ENCODE results near the gene CTBP1.

The CTBP1 gene

DNA sequence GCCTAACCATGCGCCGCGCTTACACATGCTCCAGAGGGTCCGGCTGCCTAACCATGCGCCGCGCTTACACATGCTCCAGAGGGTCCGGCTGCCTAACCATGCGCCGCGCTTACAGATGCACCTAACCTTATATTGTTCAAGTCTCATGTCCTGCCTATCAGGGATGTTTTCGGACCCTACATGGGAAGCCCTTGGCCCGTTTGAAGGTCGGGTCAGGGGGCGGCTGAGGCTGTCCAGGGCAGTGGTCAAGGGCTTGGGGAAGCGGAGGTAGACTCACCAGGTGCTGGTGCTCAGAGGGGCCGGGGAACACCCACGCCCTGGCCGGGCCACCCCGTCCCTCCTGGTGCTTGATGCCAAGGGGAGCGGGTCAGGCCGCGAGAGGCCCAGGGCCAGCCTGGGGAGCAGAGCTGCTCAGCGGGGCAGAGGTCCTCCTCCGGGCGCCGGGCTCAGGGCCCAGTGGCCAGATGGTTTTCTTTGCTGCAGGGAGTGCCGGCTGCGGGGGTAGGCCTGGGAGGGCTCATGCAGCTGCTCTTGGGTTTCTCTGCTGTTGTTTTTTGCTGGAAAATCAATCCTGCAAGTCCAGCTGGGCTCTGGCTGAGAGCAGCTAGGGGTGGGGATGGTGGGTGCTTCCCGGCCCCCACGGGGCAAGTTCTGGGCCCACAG lies 41.2 kb downstream of the CTBP1 start:
- DNase-seq = no peak

DNA sequence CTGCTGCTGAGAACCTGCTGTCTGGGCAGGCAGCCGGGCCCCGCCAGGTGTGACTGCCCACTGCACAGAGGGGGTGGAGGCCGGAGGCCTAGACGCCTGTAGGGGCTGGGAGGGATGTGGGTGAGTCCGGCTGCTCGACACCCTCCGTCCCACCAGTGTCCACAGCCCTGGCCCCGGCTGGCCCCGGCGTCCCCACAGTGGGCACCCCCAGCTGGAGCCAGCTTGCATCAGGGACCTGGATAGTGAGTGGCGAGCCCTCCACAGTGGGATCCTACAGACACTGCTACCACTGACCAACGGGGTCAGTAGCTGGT lies 41.8 kb downstream of the CTBP1 start:
- no peak for DNase-seq

DNA sequence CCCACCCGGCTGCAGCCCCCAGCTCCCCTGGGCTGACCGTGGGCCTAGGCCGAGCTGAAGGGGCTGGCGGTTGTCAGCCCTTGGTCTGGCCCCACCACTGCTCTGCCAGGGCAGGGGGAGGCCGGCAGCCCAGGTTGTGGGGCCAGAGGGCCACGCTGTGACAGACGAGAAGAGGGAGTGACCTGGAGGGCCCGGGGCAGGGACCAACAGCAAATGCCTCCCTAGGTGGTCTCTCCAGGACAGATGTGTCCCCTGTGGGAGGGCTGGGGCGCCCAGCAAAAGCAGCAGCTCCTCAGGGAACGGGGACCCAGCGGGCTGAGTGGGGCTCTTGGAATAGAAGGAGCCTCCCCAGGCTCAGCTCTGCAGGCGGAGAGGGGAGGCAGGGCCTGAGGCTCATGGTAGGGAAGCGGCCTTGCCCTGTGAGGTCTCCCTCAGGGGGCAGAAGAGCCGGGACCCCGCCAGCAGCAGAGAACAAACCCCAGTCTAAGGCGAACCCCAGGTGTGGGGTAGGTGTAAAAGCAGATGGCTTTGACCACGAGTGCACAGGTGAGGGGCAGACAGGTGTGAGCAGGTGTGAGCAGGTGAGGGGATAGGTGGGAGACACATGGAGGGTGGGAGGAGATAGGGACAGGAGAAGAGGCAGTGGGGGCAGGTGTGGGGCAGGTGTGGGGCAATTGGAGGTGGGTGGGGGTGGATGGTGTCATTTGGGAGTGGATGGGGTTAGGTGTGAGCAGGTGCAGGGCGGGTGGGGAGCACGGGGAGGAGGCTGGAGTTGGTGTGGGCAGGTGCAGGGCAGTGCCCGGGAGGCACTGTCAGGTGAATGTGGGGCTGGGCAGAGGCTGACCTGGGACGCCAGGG lies 42.4 kb downstream of the CTBP1 start:
- no peak for DNase-seq

DNA sequence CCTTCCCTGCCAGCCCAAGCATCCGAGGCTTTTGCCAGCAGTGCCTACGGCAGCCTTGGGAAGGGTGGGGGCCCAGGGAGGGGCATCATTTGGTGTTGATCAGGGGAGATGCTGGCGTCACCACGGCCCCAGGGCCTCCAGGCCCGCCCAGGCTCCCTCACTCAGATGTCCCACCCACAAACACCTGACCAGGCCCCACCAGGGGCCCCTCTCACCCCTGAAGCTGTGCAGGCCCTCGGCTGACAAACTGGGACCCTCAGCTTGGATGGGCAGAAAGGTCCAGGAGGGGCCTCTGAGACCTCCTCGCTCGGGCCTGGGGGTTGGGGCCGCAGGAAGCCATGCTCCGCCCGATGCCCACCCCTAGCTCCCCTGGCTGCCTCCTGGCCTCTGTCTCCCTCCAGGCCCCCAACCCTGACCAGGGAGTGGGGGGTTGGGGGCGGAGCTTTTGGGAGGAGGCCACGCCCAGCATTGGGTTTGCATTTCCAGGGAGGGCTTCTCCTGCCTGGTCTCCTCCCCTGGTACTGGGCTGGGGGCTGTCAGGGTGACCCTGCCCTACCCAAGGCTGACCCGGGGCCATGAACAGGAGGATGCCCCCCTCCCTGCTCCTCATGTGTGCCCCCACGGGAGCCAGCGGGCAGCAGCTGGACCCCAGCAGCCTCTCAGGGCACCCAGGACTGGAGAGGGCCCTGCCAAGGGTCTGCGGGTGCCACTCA lies 43.2 kb downstream of the CTBP1 start:
- peak; percentile 2 for DNase-seq

DNA sequence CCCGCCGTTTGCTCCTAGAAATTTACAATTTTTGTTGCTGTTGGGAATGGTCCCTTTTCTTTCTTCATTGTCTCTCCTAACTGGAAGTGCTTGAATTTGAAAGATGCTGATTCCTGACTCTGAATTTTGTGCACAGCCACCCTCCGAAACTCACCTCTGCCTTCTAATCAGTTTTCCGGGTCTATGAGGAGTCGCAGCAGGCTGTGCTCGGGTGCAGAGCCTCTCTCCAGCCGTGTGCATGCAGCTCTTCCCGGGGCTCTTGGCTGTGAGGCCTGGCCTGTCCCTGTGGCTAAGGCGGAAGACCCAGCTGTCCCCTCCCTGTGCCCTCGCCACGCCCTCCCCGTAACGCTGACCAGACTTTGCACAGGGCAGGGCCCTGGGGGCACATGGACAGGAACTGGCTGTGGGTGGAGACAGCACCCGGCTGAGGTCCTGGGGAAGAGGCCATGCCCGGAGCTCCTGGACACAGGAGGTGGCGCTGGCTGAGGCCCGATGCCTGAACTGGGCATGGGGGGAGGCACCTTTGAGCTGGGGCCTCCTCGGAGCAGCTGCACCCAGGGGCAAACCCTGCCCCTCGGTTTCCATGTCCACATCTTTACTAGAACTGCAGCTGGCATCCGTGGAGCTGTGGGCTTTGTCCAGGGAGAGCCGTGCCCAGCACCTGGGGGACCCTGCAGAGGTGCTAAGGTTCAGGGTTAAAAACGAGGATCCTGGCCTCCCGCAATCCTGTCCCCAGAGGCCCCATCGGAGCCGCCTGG lies 43.9 kb downstream of the CTBP1 start:
- DNase-seq = peak; percentile 1

DNA sequence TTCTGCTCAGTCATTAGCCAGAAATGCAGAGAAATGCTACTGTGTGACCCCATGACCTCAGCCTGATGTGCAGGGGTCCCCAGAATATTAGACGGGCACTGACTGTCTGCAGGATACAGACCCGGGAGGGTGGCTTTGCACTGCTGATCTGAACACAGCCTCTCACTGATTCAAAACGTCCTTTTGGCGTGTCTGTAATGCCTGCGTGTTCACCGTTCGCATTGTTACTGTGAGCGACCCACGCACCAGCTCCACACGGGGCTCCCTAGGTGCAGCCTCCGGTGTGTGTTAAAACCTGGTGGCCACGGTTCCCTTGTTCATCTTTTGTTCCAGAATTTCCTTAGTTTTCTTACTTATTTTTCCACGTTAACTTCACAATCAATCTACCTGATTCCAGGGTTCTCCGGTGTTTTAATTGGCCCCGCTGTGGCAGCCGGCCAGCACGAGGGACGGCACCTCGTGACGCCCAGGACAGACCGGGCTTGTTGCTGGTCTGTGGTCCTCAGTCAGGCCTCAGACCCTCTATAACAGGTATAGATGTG lies 44.6 kb downstream of the CTBP1 start:
- DNase-seq = peak; percentile 1

DNA sequence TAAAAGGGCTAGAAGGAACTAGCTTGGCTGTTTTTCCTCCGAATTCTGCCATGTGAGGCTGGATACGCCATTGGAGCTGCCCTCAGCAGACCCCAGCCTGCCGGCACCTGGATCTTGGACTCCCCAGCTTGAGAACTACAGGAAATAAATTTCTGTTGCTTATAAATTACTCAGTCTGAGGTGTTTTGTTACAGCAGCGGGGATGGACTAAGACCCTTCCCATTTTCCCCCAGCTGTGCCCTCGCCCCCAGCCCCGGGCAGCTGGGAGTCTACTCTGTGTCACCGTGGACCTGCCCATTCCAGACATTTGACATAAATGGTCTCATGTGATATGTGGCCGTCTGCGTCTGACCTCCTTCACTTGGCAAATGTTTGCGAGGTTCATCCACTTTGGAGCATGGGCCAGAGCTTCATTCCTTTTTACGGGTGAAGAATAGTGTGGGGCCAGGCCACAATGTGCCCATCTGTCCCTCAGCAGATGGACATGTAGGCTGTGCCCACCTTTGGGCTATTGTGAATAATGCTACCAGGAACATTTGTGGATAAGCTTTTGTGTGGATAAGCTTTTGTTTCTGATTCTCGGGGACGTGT lies 45.8 kb downstream of the CTBP1 start:
- DNase-seq = peak; percentile 3

DNA sequence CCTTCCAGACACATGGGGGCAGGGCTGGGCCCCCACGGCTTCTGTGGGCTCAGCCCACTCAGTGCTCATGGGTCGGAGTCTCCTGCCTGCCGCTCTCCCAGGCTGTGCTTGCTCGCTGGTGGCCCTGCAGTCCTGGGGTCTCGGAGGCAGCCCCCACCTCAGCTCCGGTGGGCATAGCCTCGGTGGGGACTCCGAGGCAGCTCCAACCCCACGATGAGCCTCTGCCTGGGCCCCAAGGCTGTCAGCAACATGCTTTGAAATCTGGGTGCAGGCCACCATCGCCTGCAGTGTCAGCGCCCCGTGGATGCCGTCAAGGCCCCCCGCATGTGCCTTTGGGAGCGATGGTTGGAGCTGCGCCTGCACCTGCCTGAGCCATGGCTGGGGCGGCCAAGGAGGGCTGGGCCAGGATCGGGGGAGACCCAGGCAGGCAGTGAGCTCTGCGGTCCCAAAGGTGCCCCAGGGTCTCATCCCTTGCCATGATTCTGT lies 46.4 kb downstream of the CTBP1 start:
- no peak for DNase-seq

DNA sequence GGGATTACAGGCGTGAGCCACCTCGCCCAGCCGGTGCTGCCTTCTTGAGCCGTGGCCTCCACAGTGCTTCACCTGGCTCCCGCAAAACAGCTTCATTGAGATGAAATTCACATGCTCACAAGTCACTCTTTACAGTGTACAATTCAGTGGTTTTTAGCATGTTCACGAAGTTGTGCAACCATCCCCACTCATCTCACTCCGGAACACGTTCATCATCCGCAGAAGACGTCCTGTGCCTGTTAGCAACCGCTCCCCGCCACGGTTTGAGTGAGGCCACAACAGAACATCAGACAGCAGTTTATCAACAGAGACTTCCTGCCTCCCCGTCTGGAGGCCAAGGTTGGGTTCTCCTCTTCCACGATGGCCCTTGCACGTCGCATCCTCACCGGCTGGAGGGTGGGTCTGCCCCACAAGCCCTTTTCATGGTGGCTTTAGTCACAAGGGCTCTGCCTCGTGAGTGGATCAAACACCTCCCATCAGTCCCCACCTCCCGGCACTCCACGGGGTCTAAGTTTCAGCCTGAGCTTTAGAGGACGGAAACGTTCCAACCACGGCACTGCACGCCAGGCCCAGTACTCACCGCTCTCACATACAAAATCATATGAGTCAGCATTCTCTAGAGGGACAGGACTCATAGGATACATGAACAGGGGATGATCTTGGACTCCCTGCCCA lies 46.9 kb downstream of the CTBP1 start:
- DNase-seq = peak; percentile 86

DNA sequence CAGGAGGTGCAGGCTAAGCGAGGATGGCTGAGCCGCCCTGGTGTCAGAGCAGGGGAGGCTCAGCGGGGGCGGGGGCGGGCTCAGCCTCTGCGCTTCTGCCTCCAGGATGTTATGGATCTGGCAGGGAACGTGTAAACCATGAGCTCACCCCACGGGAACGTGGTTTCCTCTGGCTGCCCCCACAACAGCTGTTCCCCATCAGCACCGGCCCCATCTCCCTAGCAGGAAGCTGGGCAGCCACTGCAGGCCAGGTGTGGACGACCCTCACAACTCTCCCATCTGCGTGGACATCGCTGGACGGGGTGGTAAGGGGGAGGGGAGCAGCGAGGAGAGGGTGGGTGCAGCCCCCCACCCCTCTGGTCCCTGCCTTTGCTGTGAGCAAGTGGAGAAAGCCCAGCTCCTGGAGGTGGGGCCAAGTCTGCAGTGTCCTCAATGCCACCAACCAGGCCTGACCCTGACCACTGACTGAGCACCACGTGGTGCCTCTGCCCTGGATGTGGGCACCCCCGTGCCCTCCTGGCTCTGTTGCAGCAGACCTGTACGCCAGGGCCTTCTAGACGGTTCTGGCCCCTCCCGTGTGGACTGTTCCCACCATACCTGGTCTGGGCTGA lies 48.4 kb downstream of the CTBP1 start:
- DNase-seq = peak; percentile 28

DNA sequence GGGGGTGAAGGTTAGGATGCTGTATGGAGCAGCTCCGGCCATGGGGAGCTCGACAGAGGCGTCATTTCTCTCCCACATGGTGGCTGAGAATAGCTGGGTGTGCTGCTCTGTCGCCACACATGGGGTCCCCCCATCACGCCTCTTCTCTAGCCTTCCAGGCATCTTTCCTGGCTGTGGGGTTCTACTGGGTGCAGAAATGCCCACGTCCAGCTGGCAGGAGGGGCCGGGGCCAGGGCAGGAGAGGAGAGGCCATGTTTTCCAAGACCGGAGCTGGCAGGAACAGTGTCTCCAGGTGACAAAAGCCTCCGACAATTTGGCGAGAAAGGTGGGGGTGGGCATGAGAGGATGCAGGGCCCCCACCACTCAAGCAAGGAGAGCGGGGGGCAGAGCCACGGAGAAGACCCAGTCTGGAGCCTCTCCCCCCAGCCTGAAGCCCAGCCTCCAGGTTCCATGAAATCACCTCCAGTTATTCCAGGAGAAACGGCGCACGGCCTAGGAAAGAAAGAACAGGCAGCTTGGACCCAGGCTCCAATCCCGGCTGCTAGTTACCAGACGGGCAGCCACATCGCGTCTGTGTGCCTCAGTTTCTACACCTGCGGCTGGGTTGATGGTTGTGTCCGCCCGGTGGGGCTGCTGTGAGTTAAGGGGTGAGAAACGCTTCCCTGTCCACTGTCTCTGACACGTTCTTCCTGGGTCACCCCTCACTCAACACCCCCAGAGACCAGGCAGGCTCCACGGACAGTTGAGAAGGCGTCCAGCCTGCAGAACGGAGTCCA lies 49.2 kb downstream of the CTBP1 start:
- DNase-seq = peak; percentile 2

DNA sequence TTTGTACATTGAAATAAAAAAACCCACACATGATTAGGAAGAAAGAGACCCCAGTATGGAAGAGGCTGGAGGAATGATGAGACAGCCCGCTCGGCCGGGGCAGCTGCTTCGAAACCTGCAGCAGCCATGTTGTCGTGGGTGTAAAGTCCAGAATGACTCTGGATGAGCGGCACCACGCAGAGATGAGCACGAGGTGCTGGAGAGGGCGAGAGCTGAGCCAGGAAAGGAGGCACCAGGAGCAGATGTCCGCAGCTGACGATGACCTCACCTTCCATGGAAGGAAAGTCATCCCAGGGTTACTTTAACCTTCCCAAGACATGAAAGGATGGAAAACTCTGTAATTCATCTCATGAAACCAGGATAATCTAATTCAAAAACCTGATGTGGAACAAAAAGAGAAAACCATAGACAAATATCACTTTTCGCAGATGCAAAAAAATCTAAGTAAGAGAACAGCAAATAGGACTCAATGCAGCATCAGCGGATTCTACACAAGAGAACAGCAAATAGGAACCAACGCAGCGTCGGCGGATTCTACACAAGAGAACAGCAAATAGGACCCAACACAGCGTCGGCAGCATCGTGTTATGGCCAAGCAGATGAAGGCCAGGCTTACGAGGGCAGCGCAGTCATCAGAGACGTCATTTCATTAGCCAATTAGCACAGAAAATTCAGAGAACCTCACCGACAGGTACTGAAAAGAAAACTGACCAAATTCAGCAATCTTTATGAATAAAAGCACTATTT lies 50.7 kb downstream of the CTBP1 start:
- peak; percentile 1 for DNase-seq

DNA sequence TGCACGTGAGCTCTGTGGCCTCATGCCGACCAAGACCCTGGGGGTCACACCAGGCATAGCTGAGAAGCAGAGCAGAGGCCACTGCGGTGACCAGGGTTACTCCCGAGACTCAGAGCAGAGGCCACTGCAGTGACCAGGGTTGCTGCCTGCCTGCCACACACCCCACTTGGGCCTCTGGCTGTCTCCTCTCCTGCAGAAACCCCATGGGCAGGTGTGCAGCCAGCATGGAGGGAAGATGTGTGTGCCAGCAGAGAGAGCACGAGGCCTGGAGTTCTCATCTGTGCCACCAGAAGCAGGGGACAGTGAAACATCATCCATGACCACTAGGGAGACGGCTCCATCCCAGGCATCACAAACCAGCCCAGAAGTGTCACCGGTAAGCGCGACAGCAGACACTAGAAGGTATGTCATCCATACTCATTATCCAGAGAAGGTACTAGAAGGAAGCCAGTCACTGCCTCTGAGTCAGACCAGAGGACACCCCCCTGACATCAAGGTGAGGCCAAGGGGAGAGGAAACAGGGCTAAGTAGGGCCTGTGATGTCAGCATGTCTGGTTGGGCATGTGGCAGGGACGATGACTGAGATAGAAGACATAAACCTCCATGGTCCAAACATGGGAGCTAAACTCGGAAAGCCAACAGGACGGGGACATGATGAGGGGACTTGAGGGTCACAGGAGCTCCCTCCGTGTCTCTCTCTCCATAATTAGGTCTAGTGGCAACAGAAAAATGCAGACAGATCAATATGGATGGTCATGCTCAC lies 52.3 kb downstream of the CTBP1 start:
- peak; percentile 6 for DNase-seq

DNA sequence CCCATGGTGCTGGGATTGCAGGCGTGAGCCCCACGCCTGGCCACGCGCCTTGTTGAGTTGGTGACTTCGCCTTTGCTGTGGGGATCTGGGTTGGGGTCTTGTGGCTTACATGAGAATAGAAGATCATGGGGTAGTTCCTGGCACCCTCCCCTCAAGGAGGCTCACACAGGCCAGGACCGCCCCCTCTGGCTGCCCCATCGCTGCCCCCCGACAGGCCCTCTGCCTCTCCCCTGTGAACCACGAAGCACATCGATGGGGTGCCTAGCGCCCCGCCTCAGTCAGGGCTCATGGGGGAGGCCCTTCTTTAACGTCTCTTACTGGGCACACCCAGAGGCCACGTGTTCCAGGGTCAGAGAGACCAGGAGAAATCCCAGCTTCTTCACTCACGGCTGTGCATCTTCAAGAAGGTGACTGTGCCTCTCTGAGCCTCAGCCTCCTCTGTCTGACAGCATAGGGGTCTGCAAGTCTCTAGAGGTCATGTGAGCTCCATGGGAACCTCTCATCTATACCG lies 53.0 kb downstream of the CTBP1 start:
- DNase-seq = no peak

DNA sequence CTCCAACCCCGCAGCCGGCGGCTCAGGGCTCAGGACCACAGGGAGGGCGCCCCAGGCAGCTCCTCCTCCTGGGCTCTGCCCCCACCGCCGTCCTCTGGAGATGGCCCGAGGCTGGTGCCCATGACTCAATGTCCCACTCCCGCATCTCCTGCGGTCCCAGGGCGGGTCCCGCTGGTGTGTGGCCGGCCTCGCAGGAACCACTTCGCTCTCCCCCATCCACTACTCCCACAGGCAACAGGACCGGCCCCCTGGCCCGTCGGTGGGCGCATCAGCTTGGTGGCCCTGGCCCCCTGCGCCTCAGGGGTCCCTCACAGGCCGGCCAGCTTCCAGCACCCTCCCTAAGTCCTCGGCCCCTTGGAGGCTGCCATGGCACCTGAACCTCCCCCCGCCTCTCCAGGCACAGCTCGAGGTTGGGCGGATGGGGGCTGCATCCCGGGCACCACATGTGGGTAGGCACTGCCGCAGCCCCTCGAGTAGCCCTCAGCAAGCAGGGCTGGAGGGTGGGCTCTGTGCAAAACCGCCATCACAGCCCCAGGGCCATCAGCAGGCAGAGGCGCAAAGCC lies 53.7 kb downstream of the CTBP1 start:
- DNase-seq = no peak

DNA sequence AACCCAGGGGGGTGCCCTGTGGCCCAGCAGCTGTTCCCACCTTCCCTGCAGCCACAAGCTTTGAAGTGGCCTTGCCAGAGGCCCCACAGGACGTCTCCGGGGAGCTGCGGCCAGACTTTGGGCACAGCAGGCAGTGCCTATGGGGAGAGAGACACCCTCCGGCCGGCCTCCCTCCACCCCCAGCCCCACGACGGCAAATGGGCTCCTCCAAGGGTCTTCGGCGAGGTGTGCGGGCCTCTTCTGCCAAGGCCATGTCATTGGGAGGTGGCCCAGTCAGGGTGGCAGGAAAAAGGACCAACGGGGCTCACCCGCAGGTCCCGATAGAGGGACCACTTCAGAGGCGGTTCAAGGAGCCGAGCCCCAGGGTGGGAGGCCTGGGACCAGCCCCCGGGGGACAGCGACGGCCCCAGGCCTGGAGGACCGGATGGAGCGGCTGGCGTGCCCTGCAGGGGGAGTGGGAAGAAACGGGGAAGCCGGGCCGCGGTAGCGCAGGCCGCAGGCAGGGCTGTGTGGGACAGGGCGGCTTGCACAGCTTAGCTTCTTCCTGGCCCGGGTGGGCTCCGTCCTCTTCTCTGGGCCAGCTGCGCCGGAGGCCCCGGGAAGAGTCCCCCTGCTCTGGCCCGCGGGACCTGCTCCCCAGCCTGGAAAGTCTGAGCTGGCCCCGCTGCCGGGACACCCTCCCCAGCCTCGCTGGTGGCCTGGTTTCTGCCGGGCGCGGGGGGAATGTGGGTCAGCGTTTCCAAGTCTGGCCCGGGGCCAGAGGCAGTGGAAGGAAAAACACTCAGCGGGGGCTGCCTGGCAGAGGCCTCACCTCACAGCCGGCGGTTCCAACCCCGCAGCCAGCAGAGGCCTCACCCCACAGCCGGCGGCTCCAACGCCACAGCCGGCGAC lies 54.7 kb downstream of the CTBP1 start:
- peak; percentile 2 for DNase-seq

All from activated CD4-positive, alpha-beta T cell treated with anti-CD3 and anti-CD28 coated beads for 48 hours (primary cell).